Measurements from ENCODE around the gene FAIM.

FAIM gene

GRCh38 chr3:138573138-138573537, 35.4 kb upstream of the FAIM start:
- DNase-seq (ENCODE audit: low read depth): no peak
- no peak overlapping the region for H3K4me3 ChIP-seq (ENCODE audit: low read depth, low read length)
- TF ChIP-seq MYC (IDR thresholded peaks at IDR 0.05; ENCODE audit: low read depth, low read length) (no peak), POLR2A (IDR thresholded peaks at IDR 0.05; ENCODE audit: extremely low read depth, insufficient read length) (no peak), MAX (IDR thresholded peaks at IDR 0.05; ENCODE audit: low read depth, low read length) (no peak), CTCF (IDR thresholded peaks at IDR 0.05; ENCODE audit: low read depth, low read length) (no peak)

GRCh38 chr3:138578141-138578540, 30.4 kb upstream of the FAIM start:
- no peak overlapping the region for H3K4me3 ChIP-seq (ENCODE audit: low read depth, low read length)
- TF ChIP-seq MAX (IDR thresholded peaks at IDR 0.05; ENCODE audit: low read depth, low read length) (no peak), MYC (IDR thresholded peaks at IDR 0.05; ENCODE audit: low read depth, low read length) (no peak), POLR2A (IDR thresholded peaks at IDR 0.05; ENCODE audit: extremely low read depth, insufficient read length) (no peak), CTCF (IDR thresholded peaks at IDR 0.05; ENCODE audit: low read depth, low read length) (no peak)
- peak; percentile 63 for DNase-seq (ENCODE audit: low read depth)

- TF ChIP-seq CTCF (IDR thresholded peaks at IDR 0.05; ENCODE audit: low read depth, low read length) (no peak), MAX (IDR thresholded peaks at IDR 0.05; ENCODE audit: low read depth, low read length) (no peak), POLR2A (IDR thresholded peaks at IDR 0.05; ENCODE audit: extremely low read depth, insufficient read length) (no peak), MYC (IDR thresholded peaks at IDR 0.05; ENCODE audit: low read depth, low read length) (no peak)
- DNase-seq (ENCODE audit: low read depth): no peak
- no peak overlapping the region for H3K4me3 ChIP-seq (ENCODE audit: low read depth, low read length)
These were observed 29.5 kb upstream of the FAIM start for GRCh38 chr3:138578961-138579574.

GRCh38 chr3:138587374-138587773, 21.2 kb upstream of the FAIM start:
- no peak overlapping the region for H3K4me3 ChIP-seq (ENCODE audit: low read depth, low read length)
- DNase-seq (ENCODE audit: low read depth): no peak
- TF ChIP-seq MYC (IDR thresholded peaks at IDR 0.05; ENCODE audit: low read depth, low read length): no peak

- DNase-seq (ENCODE audit: low read depth): no peak
These were observed 20.1 kb upstream of the FAIM start for GRCh38 chr3:138588445-138588844.

GRCh38 chr3:138591392-138591791, 17.2 kb upstream of the FAIM start:
- TF ChIP-seq POLR2A (IDR thresholded peaks at IDR 0.05; ENCODE audit: extremely low read depth, insufficient read length) (no peak), CTCF (IDR thresholded peaks at IDR 0.05; ENCODE audit: low read depth, low read length) (no peak), MAX (IDR thresholded peaks at IDR 0.05; ENCODE audit: low read depth, low read length) (no peak), MYC (IDR thresholded peaks at IDR 0.05; ENCODE audit: low read depth, low read length) (no peak)
- DNase-seq (ENCODE audit: low read depth): no peak
- H3K4me3 ChIP-seq (ENCODE audit: low read depth, low read length): no peak overlapping the region

More at GRCh38 chr3:138588445-138588844, 20.1 kb upstream of the FAIM start:
- H3K4me3 ChIP-seq (ENCODE audit: low read depth, low read length): no peak overlapping the region
- TF ChIP-seq MAX (IDR thresholded peaks at IDR 0.05; ENCODE audit: low read depth, low read length): no peak
- TF ChIP-seq MYC (IDR thresholded peaks at IDR 0.05; ENCODE audit: low read depth, low read length): no peak
- no peak for TF ChIP-seq CTCF (IDR thresholded peaks at IDR 0.05; ENCODE audit: low read depth, low read length)
- TF ChIP-seq POLR2A (IDR thresholded peaks at IDR 0.05; ENCODE audit: extremely low read depth, insufficient read length): no peak
